Gastrocnemius medialis (tissue), 4 donors: Measurements from ENCODE around the gene GGT1. TPM values are rescaled to one million over a fixed set of nuclear protein-coding genes. Genes with fewer than 3 reads are reported as not detected.

Experiments used
- ATAC-seq, 2 donors: fragments of 150-250 bp; one replicate each; pipeline ENCODE4 v1.9.1; 2016
- DNase-seq, 2 donors: peaks; one replicate each; pipeline ENCODE4 v3.0.0-alpha.2; 2019
- H3K27ac ChIP-seq, 4 donors: fragments of 200-600 bp; sonication (generic); 1 replicate in 1 of 4; 2 replicates in 3 of 4; pipeline ENCODE4 v1.5.1; 2016 to 2018; ENCODE audit warnings: mild to moderate bottlenecking in 2 of 4, moderate library complexity in 1 of 4
- H3K27me3 ChIP-seq, 3 donors: fragments of 200-600 bp; sonication (generic) in 2 of 3; 1 replicate in 1 of 3; 2 replicates in 2 of 3; pipeline versions ENCODE4 v1.5.1 to v1.6.0; 2016 to 2019; ENCODE audit warnings: mild to moderate bottlenecking in 1 of 3, moderate library complexity in 1 of 3
- H3K36me3 ChIP-seq, 2 donors: fragments of 200-600 bp; sonication (generic) in 1 of 2; one replicate each; pipeline ENCODE4 v1.5.1; 2017 to 2018
- H3K4me1 ChIP-seq, 2 donors: fragments of 200-600 bp; sonication (generic) in 1 of 2; one replicate each; pipeline ENCODE4 v1.5.1; 2016 to 2017; ENCODE audit warnings: mild to moderate bottlenecking in 2 of 2
- H3K4me3 ChIP-seq, 4 donors: fragments of 200-600 bp; sonication (generic) in 3 of 4; 1 replicate in 1 of 4; 2 replicates in 3 of 4; pipeline ENCODE4 v1.5.1; 2016 to 2019; ENCODE audit warnings: mild to moderate bottlenecking in 2 of 4
- H3K9me3 ChIP-seq, 3 donors: fragments of 200-600 bp; sonication (generic) in 2 of 3; 1 replicate in 1 of 3; 2 replicates in 2 of 3; pipeline ENCODE4 v1.5.1; 2016 to 2019
- POLR2A ChIP-seq, 2 donors: fragments of 450-650 bp; IDR thresholded peaks; one replicate each; pipeline ENCODE4 v1.6.1; 2017; ENCODE audit warnings: antibody characterized with exemption in 2 of 2, mild to moderate bottlenecking in 2 of 2, moderate library complexity in 2 of 2
- in situ Hi-C, 4 donors: fragments of 200-750 bp; cut with MboI; loops; one replicate each; pipeline versions ENCODE4 v1.15.0 to v1.8.0; 2017; ENCODE audit warnings: low sequenced_read_pairs in 4 of 4
- intact Hi-C: fragments of 100-400 bp; cut with DNase I; formaldehyde crosslinking; loops from one replicate; pipeline ENCODE4 v1.15.1; 2023; ENCODE audit warnings: low total_unique reads
- total RNA-seq, 4 donors: library from RNA; depleted of rRNA; stranded (reverse); fragments of >200 nt; gene quantifications; one replicate each; pipeline versions ENCODE4 v1.1.0 to v1.2.3, GENCODE V29; 2016
- TF ChIP-seq, protein P1 (sequence below), 5 experiments: fragments of 450-650 bp in 3 of 5; fragments of 200-600 bp in 2 of 5; sonication (generic) in 2 of 5; IDR thresholded peaks in 4 of 5; conservative IDR thresholded peaks in 1 of 5; 1 replicate in 4 of 5; 2 replicates in 1 of 5; pipeline ENCODE4 v1.5.1; 2016 to 2019; ENCODE audit warnings: antibody characterized with exemption in 5 of 5, mild to moderate bottlenecking in 3 of 5, moderate library complexity in 3 of 5

Gene GGT1
- total RNA-seq, 4 donors from 2014 or later, result 0.29 to 1.3 (median 0.94) TPM

DNA sequence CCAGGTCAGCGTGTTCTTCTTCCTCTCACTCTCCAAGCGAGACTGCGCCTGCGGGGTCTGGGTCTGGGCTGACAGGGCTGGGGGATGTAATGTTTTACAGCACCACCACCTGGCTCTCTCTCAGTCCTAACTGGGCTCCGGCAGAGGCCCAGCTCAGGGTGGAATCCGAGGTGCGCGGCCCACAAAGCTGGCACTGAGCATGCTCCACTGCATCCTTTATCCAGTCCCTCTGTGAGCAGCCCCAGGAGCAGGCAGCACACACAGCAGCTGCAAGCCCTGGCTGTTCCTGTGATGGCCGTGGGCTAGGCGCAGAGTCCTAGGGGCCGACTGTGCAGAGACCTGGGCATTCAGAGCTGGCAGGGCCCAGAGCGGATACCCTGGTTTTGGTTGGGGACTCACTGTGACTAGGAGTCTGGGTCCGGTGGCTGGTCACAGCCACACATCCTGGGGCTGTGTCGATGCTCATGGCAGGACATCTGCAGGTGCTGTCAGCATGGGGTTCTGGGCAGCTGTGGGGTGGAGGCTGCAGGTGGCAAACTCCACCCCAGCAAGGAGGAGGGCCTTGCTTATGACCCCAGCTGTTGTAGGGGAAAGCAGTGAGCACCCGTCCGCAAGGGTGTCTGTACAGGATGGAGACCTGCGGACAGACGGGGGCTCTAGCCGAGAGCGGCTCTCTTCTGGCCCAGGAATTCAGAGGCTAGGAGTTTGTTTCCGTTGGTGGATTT is 14.1 kb upstream of the GGT1 start:
- Histone ChIP-seq H3K4me1 (no peaks in the 10 kb centered on the region), H3K36me3 (no peaks in the 10 kb centered on the region), H3K27me3 (no peaks in the 10 kb centered on the region), H3K27ac (no peak overlapping the region), H3K9me3 (no peaks in the 10 kb centered on the region), H3K4me3 (no peak overlapping the region)
- intact Hi-C loops, result no loop called here
- no peak for ATAC-seq
- DNase-seq, result no peak
- TF ChIP-seq POLR2A (IDR thresholded peaks at IDR 0.05), result no peak
- TF ChIP-seq, protein P1, sequence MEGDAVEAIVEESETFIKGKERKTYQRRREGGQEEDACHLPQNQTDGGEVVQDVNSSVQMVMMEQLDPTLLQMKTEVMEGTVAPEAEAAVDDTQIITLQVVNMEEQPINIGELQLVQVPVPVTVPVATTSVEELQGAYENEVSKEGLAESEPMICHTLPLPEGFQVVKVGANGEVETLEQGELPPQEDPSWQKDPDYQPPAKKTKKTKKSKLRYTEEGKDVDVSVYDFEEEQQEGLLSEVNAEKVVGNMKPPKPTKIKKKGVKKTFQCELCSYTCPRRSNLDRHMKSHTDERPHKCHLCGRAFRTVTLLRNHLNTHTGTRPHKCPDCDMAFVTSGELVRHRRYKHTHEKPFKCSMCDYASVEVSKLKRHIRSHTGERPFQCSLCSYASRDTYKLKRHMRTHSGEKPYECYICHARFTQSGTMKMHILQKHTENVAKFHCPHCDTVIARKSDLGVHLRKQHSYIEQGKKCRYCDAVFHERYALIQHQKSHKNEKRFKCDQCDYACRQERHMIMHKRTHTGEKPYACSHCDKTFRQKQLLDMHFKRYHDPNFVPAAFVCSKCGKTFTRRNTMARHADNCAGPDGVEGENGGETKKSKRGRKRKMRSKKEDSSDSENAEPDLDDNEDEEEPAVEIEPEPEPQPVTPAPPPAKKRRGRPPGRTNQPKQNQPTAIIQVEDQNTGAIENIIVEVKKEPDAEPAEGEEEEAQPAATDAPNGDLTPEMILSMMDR (IDR thresholded peaks at IDR 0.05 in 4 of 5, conservative IDR thresholded peaks at IDR 0.05 in 1 of 5), result no peak
- in situ Hi-C loops, result no loop called here

DNA sequence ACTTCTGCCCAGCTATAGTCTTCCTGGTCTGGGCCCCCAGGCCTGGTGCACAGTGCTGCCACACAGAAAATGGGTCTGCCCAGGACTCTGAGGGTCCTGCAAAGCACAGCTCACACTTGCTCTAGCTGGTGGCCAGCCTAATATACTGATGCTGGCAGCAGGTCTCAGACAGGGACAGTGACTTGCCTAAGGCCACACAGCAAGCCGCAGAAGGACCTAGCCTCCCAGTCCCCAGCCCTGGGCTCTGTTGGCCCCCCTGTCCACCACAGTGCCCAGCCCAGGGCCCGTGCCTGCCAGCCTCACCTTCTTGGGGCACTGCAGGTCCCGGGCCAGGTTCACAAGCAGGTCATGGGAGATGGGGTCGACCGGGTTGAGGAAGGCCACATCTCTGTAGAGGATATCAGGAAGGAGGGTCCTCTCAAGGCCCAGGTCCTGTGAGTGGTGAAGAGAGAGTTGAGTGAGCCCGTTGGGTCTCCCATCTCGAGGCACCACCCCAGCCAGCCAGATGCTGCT is 13.4 kb upstream of the GGT1 start:
- DNase-seq (no peak), ATAC-seq (no peak)
- in situ Hi-C loops, result no loop called here
- Histone ChIP-seq H3K36me3 (no peaks in the 10 kb centered on the region), H3K9me3 (no peaks in the 10 kb centered on the region), H3K27ac (no peak overlapping the region), H3K27me3 (no peaks in the 10 kb centered on the region), H3K4me3 (no peak overlapping the region), H3K4me1 (no peaks in the 10 kb centered on the region)
- no peak for TF ChIP-seq POLR2A (IDR thresholded peaks at IDR 0.05)
- TF ChIP-seq, protein P1 (IDR thresholded peaks at IDR 0.05 in 4 of 5, conservative IDR thresholded peaks at IDR 0.05 in 1 of 5), result no peak
- intact Hi-C loops, result no loop called here

DNA sequence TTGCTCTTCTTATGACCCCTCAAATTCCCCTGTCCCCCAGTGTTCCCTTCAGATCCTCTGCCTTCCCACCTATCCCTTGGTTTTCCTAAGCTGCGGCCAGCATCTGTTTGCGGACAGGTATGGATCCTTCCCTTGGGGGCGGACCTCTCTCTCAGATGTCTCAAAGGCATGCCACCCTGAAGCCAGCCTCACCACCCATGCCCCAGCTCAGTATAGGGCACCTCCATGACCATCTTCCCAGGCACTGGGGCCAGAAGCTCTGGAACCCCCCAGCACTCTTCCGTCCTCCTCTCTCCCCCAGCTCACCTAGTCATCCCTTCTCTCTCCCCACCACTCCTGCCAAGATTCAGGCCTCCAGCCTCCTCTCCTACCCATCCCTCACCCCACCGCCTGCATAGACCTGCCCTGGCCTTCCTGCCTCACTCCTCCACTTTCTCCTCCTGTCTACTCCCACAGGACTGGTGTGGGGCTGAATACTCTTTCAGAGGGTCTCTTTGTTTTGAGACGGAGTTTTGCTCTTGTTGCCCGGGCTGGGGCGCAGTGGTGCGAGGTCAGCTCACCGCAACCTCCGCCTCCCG is 12.3 kb upstream of the GGT1 start:
- Histone ChIP-seq H3K4me3 (no peak overlapping the region), H3K9me3 (no peaks in the 10 kb centered on the region), H3K36me3 (no peaks in the 10 kb centered on the region), H3K27ac (no peak overlapping the region), H3K4me1 (no peaks in the 10 kb centered on the region), H3K27me3 (no peaks in the 10 kb centered on the region)
- in situ Hi-C loops (no loop called here), intact Hi-C loops (no loop called here)
- DNase-seq (no peak), ATAC-seq (no peak)
- no peak for TF ChIP-seq POLR2A (IDR thresholded peaks at IDR 0.05)
- TF ChIP-seq, protein P1 (IDR thresholded peaks at IDR 0.05 in 4 of 5, conservative IDR thresholded peaks at IDR 0.05 in 1 of 5), result no peak

DNA sequence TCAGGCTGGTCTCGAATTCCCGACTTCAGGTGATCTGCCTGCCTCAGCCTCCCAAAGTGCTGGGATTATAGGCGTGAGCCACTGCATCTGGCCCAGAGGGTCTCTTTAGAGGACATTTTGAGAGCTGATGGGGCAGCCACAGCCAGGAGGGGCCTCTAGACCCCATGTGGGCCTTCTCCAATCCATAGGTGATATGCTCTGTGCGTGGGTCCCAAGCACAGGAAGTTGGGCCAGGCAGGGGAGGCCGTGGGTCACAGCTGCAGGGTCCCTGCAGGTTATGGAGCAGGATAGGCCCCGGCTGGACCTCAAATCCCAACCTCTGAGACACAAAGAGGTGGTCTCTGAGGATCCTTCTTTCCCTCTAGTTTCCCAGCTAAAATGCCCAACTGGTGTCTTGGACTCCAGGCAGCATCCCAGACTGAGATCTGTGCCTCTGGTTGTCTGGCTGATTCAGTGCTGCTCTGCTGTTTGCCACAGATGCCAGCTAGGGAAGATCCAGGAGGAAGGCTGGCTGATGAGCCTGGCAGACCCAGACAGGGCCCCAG is 11.6 kb upstream of the GGT1 start:
- Histone ChIP-seq H3K36me3 (no peaks in the 10 kb centered on the region), H3K4me3 (no peak overlapping the region), H3K27ac (no peak overlapping the region), H3K9me3 (no peaks in the 10 kb centered on the region), H3K27me3 (no peaks in the 10 kb centered on the region), H3K4me1 (no peaks in the 10 kb centered on the region)
- in situ Hi-C loops (no loop called here), intact Hi-C loops (no loop called here)
- DNase-seq (no peak), ATAC-seq (no peak)
- no peak for TF ChIP-seq POLR2A (IDR thresholded peaks at IDR 0.05)
- TF ChIP-seq, protein P1 (IDR thresholded peaks at IDR 0.05 in 4 of 5, conservative IDR thresholded peaks at IDR 0.05 in 1 of 5), result no peak
